CD4-positive, alpha-beta T cell (primary cell): ENCODE data around the gene HOXA11. TPM values are rescaled to one million over a fixed set of nuclear protein-coding genes. Genes with fewer than 3 reads are reported as not detected.

Experiments
- ATAC-seq: fragments of 200-7000 bp; cut with Tn5 transposase; one replicate; pipeline ENCODE4 v1.10.0; 2022; ENCODE audit warnings: mild to moderate bottlenecking; ENCODE audit not compliant: poor library complexity
- CTCF ChIA-PET: fragments of 350-600 bp; sonication (Branson Sonifier 250); formaldehyde crosslinking; loops from one replicate; lab custom pipeline; 2021; ENCODE audit warnings: antibody characterized with exemption, inconsistent platforms; lab: Charles Lee
- POLR2A ChIA-PET: fragments of 350-600 bp; sonication (Branson Sonifier 250); formaldehyde crosslinking; loops from one replicate; lab custom pipeline; 2021; ENCODE audit warnings: antibody characterized with exemption, inconsistent platforms; lab: Charles Lee
- DNase-seq, 14 experiments: peaks; one replicate each; pipeline ENCODE4 v3.0.0-alpha.2; 2013 to 2020; ENCODE audit warnings: mixed read lengths in 2 of 14
- H3K27ac ChIP-seq, 2 donors: one replicate each; pipeline versions ENCODE4 v1.5.1 to v1.7.0; 2013; ENCODE audit warnings: low read length in 2 of 2, low read depth in 1 of 2, mild to moderate bottlenecking in 1 of 2
- H3K27me3 ChIP-seq, 2 experiments: 1 replicate in 1 of 2; 2 replicates in 1 of 2; pipeline versions ENCODE4 v1.6.1 to v1.7.0; 2013; ENCODE audit warnings: low read length in 2 of 2, control low read depth in 1 of 2, mild to moderate bottlenecking in 1 of 2, moderate library complexity in 1 of 2; ENCODE audit not compliant: insufficient read depth in 2 of 2, control insufficient read depth in 1 of 2
- H3K36me3 ChIP-seq: one replicate; pipeline ENCODE4 v1.6.1; 2013; ENCODE audit warnings: low read length, control low read depth; ENCODE audit not compliant: insufficient read depth
- H3K4me1 ChIP-seq: one replicate; pipeline ENCODE4 v1.6.1; 2013; ENCODE audit warnings: low read length, control low read depth; ENCODE audit not compliant: insufficient read depth
- H3K4me3 ChIP-seq: one replicate; pipeline ENCODE4 v1.5.1; 2013; ENCODE audit warnings: mild to moderate bottlenecking, low read length, moderate library complexity
- H3K9me3 ChIP-seq, 2 experiments: 1 replicate in 1 of 2; 2 replicates in 1 of 2; pipeline versions ENCODE4 v1.6.1 to v1.7.0; 2013; ENCODE audit warnings: low read length in 2 of 2, mild to moderate bottlenecking in 2 of 2, control low read depth in 1 of 2, moderate library complexity in 1 of 2; ENCODE audit not compliant: control insufficient read depth in 1 of 2, insufficient read depth in 1 of 2
- H3K27ac Mint-ChIP-seq: one replicate; pipeline ENCODE4 v1.8.0; 2020; ENCODE audit warnings: mixed read lengths
- H3K27me3 Mint-ChIP-seq: one replicate; pipeline ENCODE4 v1.8.0; 2021; ENCODE audit warnings: mixed read lengths
- H3K36me3 Mint-ChIP-seq: one replicate; pipeline ENCODE4 v1.8.0; 2021; ENCODE audit warnings: low read depth, mixed read lengths
- H3K4me1 Mint-ChIP-seq: one replicate; pipeline ENCODE4 v1.8.0; 2021; ENCODE audit warnings: low read depth, mixed read lengths
- H3K4me3 Mint-ChIP-seq: one replicate; pipeline ENCODE4 v1.8.0; 2020; ENCODE audit warnings: mild to moderate bottlenecking, mixed read lengths
- H3K9me3 Mint-ChIP-seq: one replicate; pipeline ENCODE4 v1.8.0; 2020; ENCODE audit warnings: mixed read lengths
- CTCF ChIP-seq: fragments of 200-600 bp; IDR thresholded peaks from one replicate; pipeline ENCODE4 v1.8.0; 2022; ENCODE audit warnings: antibody characterized with exemption, mild to moderate bottlenecking
- intact Hi-C, 2 experiments: fragments of 100-400 bp; cut with DNase I in 1 of 2; cut with micrococcal nuclease in 1 of 2; formaldehyde crosslinking; loops; one replicate each; pipeline versions ENCODE4 v1.15.1 to v1.9.0; 2023 to 2025; cut with DNase I, micrococcal nuclease
- total RNA-seq, 174 experiments: library from RNA in 2 of 174; stranded (reverse) in 2 of 174; gene quantifications; one replicate each; pipeline ENCODE4 v1.2.3 and lab custom pipeline; 2021 to 2026

HOXA11 gene
- total RNA-seq, 2 experiments from 2014 or later: not detected

DNA sequence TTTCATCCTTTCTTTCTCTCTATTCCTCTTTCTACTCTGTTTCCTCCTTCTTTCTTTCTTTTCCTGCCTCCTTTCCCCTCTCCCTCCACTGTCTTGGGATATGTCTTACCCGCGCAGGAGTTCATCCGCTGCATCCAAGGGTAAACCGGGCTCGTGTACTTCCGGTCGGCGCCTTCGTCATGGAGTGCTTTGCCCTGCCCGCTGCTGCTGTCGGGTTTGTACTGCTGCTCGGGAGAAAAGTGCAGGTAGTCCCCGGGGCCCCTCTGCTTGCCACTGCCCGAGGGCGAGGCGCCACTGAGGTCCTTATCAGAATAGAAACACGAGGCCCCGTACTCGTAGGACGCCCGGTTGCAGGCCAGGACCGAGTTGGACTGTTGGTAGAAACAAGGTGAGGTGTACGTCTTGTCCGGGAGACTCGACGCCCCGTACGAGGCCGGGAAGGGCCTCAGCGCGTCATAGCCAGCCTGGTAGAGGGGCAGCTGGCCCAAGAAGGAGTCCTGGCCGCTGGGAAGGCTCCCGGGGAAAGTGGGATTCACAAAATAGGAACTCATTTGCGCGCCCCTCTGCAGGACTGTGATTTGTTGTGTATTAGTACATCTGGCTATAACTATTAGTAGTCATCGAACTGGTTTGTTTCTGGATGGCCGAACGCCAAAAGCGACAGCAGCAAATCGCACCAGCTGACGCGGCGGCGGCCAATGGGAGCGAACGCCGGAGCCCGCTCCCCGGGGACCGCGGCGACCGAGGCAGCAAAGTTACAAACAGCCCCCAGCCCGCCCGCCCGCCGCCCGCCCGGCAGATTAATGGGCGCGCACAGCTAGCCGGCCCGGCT is 37.6 kb downstream of the HOXA11 start, which contains the start of gene HOXA6:
Gene HOXA6 (minus strand): TSS at position 576 of the 832 bp plus-strand sequence. CDS start 25 bp downstream, at position 551.
- DNase-seq: peak in 2 of 14 experiments; percentile 15 to 31

GRCh38 chr7:27146491-27147198 is 38.4 kb downstream of the HOXA11 start:
- Mint-ChIP-seq H3K27ac (no peak overlapping the region), H3K4me3 (no peak overlapping the region), H3K9me3 (no peaks in the 10 kb centered on the region), H3K36me3 (no peaks in the 10 kb centered on the region), H3K4me1 (peaks cover 23% of the 10 kb centered on the region), H3K27me3 (peaks cover 81% of the 10 kb centered on the region)
- Histone ChIP-seq H3K4me3 (no peak overlapping the region), H3K36me3 (no peaks in the 10 kb centered on the region), H3K27ac (no peak overlapping the region), H3K27me3 (peaks cover 58 to 82% of the 10 kb centered on the region in 2 experiments), H3K9me3 (peaks cover 0 to 57% of the 10 kb centered on the region in 2 experiments), H3K4me1 (peaks cover 29% of the 10 kb centered on the region)
- ChIA-PET POLR2A (no interaction called here), CTCF (interaction anchor here (1.6 kb wide), 1 partner anchor 14 kb away, joined by 5 read pairs; no protein-coding TSS in a partner anchor)
- intact Hi-C loops: no loop called here
- no peak for ATAC-seq
- TF ChIP-seq CTCF: no peak
- no peak for DNase-seq

More for the DNA sequence above, 37.6 kb downstream of the HOXA11 start, which contains the start of gene HOXA6:
- Histone ChIP-seq H3K27me3 (peaks cover 66 to 82% of the 10 kb centered on the region in 2 experiments), H3K36me3 (no peaks in the 10 kb centered on the region), H3K9me3 (peaks cover 0 to 59% of the 10 kb centered on the region in 2 experiments), H3K4me1 (peaks cover 37% of the 10 kb centered on the region), H3K27ac (no peak within 1 kb of the TSS), H3K4me3 (no peak within 1 kb of the TSS)
- TF ChIP-seq CTCF: no peak
- H3K27ac Mint-ChIP-seq: no peak within 1 kb of the TSS
- H3K27me3 Mint-ChIP-seq: peaks cover 81% of the 10 kb centered on the region
- H3K4me1 Mint-ChIP-seq: peaks cover 31% of the 10 kb centered on the region
- H3K9me3 Mint-ChIP-seq: no peaks in the 10 kb centered on the region
- H3K4me3 Mint-ChIP-seq: peak within 1 kb of the TSS; percentile 65
- ChIA-PET CTCF (interaction anchor here (1.6 to 4.0 kb wide), 2 partner anchors 13 to 15 kb away, joined by 5 to 51 read pairs; no protein-coding TSS in a partner anchor), POLR2A (interaction anchor here (0.9 kb wide), 1 partner anchor 19 kb away, joined by 3 read pairs; no protein-coding TSS in a partner anchor)
- no peak for ATAC-seq
- no peaks in the 10 kb centered on the region for H3K36me3 Mint-ChIP-seq
- intact Hi-C loops: no loop called here

DNA sequence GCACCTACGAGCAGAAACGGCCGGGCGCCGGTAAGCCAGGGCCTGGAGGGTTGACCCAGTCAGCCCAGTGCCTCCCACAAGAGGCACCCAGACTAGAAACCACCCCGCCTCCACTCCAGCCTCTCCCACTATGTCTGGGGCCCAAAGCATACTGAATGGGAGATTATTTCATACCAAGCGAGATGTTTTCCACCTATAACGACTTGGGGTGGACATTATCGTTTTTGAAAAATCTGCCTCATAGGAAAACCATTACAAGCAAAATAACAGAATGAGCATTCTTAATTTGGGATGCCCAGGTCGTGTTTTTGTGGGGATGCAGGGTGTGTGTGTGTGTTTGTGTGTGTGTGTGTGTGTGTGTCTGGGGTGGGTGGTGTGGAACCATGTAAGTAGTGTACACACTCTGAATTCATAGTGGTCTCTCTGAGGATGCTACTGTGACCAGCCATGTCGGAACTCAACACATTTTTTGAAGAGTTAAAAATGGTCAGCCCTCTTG is 39.1 kb downstream of the HOXA11 start:
- Histone ChIP-seq H3K9me3 (peaks cover 0 to 52% of the 10 kb centered on the region in 2 experiments), H3K27ac (no peak overlapping the region), H3K27me3 (peaks cover 51 to 79% of the 10 kb centered on the region in 2 experiments), H3K36me3 (no peaks in the 10 kb centered on the region), H3K4me3 (no peak overlapping the region), H3K4me1 (peaks cover 23% of the 10 kb centered on the region)
- Mint-ChIP-seq H3K4me1 (peaks cover 16% of the 10 kb centered on the region), H3K27ac (no peak overlapping the region), H3K9me3 (no peaks in the 10 kb centered on the region), H3K4me3 (no peak overlapping the region), H3K36me3 (no peaks in the 10 kb centered on the region), H3K27me3 (peaks cover 81% of the 10 kb centered on the region)
- intact Hi-C loops: no loop called here
- no peak for TF ChIP-seq CTCF
- no peak for DNase-seq
- CTCF ChIA-PET: interaction anchor here (1.6 kb wide), 1 partner anchor 15 kb away, joined by 5 read pairs; no protein-coding TSS in a partner anchor
- POLR2A ChIA-PET: no interaction called here
- no peak for ATAC-seq
